ENCODE measurements around the gene TWIST1.

TWIST1 gene

DNA sequence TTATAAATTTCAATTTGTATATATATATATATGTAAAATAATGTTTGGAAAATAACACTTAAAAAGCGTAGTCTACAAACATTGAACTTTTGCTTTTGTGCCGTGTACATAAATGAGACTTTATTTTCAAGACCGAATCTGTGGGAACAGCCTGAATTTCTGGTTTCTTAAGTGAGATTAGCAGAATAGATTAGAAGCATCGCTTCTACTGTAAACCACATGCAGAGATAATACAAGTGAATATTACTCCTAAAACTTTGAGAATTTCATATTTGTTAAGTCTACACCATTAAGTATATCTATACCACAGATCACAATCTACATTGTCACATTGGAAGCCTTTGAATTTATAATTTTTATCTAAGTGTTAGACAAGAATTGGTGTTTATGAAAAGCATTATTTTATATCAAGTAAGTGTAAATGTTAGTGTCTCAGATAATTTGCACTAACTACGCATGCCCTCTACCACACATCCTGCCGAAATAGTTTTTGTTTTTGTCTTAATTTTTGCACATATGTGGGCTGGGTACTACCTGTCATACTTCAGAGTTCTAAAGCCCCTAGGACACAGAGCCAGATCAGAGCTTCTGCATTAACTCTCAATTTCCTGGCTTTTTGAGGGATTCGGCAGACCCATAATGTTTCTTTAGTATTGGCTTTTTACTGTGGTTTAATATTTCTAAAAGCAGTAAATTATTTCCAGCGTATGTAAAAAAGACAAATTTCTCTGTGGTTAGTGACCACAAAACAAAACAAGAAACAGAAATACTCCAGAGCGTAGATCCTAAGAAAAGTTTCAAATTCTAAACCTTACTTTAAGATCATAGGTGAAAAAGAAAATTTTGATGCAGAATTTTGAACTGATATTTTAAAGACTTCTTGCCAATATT is 20.0 kb downstream of the TWIST1 start:
- in situ Hi-C loops (cut with HindIII; ENCODE audit: low sequenced_read_pairs) = no loop called here

DNA sequence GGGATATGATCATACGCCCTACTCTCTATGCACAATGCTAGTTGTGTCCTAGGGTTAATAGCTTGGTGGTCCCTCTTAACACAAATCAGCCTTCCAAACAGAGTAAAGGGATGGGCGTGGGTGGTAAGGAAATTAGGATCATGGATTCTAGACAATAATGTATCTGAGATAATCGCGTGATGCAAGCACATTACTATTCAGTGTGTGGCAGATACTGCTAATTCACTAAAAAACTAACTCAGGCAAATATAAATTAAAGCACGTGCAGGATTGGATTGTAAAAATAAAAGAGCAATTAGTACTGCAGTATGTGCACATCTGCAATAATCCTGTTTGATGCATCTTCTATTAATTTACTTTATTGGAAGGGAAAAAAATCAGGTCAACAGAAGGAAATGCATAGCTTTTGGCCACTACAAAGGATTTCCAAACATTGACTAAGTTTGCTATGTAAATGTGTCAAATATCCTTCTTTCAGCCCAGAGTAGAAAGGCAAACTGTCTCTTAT is 22.0 kb downstream of the TWIST1 start:
- in situ Hi-C loops (cut with HindIII; ENCODE audit: low sequenced_read_pairs) = no loop called here

DNA sequence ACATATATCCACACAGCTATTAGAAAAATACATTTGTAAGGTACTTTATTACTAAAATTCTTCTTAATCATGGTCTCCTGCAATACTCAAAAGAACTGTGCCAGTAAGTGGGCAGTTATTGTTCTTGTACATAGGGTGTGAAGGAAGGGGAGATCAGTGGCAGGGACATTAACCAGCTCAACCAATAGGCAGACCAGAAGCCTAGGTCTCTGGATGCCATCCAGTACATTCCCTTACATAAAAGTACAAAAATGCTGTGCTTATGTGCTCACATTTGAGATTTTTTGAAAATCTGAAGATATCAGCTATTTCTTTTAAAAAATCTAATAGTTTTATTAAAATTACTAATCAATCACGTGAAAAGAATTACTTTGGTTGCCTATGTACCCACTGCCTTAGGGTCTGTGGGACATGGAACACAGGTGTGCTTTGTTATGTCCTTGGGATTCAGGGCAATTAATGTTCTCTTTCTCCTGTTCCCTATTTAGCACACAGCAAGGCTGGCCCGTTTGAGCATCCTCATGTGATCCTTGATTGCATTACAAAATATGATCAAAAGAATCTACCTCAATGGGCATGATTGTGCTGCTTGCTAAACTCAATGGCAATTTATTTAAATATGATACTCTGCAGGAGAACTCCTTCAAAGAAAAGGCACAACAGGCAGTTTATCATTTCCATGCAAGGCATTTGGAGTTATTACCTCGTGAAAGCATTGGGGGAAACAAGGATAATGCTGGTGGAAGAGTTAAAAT is 22.7 kb downstream of the TWIST1 start:
- in situ Hi-C loops (cut with HindIII; ENCODE audit: low sequenced_read_pairs) = no loop called here

DNA sequence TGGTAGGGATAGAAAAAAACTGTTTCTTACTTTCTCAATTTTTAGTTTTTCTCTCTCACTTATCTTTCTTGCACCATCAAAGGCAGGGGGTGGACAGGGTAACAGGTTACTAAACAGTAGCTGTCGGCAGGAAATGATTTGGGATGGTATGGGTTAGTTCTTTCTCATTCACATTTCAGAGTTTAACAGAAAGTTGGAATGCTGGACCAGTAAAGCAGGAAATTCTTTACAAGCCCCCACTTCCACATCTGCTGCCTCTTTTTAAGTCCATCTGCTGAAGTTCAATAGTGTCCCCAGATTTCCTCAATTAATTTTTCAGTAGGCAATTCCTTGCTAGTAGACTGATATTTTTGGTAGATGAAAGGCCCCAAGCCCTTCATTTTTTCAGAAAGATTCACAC is 23.3 kb downstream of the TWIST1 start:
- in situ Hi-C loops (cut with HindIII; ENCODE audit: low sequenced_read_pairs) = no loop called here

DNA sequence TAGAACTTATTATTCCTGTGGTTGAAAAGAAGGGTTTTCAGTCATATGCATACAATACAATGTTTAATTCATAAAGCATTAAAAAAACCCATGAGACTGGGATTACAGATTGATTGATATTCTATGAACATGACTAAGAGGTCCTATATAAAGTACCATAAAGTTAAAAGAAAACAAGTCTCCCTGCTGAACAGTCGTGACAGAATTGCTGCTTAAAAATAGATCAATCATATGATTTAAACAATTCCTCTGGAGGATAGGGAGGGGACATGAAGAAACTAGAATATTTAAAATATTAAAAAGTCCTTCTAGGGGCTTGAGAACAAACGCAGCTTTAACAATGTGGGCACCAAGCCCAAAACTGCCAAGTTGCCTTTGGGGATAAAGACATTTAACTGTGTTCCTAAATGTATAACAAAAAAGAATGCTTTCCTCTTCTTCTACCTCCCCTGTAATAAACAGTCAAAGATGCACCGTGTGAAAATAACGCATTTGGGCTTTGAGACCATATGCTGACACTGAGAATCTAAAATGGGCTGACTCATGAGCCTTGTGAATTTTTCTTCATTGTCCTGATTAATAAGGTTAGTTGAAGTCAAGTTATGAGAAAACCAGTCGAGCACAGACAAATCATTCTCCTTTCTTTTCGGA is 25.8 kb downstream of the TWIST1 start:
- in situ Hi-C loops (cut with HindIII; ENCODE audit: low sequenced_read_pairs) = no loop called here

DNA sequence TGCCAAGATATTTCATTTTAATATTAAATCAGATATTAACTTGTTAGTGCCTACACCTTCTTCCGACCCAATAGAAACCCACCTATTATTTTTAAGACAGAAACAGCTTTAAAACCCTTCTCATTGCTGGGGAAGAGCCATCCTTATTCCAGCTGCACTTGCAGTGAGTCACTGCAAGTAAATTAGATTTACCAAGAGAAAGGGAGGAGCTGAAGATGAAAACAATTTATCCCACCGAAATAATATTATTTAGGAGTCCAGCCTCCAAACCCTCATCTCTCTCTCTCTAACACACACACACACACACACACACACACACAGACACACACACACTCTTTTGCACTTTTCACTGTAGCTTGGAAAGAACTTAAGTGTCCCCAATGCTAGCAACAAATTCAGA is 26.9 kb downstream of the TWIST1 start:
- in situ Hi-C loops (cut with HindIII; ENCODE audit: low sequenced_read_pairs) = no loop called here

DNA sequence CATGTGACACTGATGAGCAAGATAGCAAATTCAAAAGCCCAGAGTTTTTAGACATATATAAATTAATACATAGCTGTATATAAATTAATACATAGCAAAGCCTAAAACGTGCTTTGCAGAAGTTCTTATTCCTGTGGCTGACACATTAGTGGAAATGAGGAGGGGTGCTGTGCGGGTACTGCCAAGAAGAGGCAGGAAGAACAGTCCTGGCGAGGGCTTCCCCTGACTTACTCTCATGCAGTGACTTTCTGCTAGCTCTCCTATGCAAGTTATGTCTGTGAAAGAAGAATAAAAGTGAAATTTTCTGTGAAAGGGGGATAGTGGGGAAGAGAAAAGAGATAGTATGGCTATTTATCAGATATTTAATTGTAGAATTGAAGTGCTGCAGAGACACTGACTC is 27.6 kb downstream of the TWIST1 start:
- in situ Hi-C loops (cut with HindIII; ENCODE audit: low sequenced_read_pairs) = no loop called here

DNA sequence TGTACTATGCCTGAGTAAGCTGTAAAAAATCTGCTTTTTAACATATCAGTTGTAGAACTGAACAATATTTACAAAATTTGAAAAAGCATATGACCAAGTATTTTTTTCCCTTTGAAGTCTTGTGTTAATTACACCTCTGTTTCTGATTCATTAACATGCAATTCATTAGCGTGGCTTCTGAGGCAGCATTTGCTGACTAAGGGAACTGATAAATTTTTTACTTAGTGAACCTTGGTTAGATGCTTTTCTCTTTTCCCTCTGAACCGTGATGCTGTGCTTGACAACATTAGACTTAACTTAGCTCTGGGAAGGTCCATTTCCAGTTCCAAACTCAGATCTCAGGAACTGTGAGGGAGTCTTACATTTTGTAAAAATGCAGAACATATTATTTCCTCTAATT is 28.1 kb downstream of the TWIST1 start:
- in situ Hi-C loops (cut with HindIII; ENCODE audit: low sequenced_read_pairs) = no loop called here

DNA sequence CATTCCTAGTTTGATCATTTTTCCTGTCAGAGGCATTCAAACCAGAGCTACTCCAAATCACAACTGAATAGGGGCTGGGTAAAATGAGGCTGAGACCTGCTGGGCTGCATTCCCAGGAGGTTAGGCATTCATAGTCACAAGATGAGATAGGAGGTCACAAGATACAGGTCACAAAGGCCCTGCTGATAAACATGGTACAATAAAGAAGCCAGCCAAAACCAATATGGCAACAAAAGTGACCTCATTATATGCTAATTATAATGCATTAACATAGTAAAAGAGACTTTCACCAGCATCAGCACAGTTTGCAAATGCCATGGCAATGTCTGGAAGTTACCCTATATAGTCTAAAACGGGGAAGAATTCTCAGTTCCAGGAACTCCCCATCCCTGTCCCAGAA is 37.3 kb downstream of the TWIST1 start:
- in situ Hi-C loops (cut with HindIII; ENCODE audit: low sequenced_read_pairs) = no loop called here

DNA sequence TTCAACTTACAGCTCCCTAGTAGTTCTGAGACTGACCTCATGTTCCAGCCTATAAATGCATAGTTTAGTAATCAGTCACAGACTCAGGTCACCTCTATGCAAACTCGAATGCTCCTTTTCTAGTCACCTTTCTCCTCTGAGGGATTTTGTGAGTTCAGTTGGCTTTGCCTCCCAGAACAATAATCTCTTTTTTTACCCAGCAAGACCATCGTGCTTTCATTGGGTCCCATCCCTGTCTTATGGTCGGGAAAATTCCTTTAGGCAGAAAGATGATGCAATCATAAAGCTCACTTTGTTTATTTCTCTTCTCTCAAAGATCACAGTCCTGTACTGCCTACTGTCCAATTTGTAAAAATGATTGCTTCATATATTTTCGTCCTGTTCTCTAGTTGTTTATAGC is 38.4 kb downstream of the TWIST1 start:
- in situ Hi-C loops (cut with HindIII; ENCODE audit: low sequenced_read_pairs) = no loop called here

DNA sequence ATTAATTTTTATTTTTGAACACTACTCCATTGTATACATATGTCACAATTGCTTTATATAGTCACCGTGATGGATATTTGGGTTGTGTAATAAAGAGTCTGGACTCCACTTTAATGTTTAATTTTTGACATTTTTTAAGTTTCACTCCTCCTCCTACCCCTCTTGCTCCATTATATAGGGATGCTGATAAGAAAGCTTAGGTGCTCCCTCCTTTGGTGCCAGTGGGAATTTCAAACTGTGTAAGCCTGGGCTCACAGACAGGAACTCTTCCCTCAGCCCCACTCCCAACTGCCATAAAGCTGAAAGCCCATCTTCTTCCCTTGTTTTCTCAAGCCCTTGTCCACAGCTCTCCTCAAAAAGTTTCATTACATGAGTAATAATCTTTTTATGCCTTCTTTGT is 47.6 kb downstream of the TWIST1 start:
- in situ Hi-C loops (cut with HindIII; ENCODE audit: low sequenced_read_pairs) = no loop called here

DNA sequence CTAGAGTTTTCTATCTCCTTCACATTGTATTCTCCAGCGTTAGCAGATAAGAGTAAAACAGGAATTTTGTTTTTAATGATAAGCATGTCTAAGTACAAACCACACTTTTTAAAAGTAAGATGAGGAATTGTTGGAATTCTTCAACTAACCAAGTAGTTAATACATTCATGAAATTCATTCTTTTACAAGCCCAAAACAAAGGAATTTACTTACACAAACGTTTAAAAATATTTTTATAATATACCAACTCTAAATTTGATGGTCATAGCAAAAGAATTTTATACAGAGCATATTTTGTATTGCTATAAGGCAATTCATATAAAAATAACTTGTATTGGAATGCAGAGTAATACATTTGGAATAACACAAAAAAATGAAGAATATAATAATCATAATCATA is 51.3 kb downstream of the TWIST1 start:
- in situ Hi-C loops (cut with HindIII; ENCODE audit: low sequenced_read_pairs) = no loop called here

Measured in DLD1 (cell line).